ENCODE data around the gene BEAN1.
"Not testable (repeated sequence)": the region's sequence is repeated elsewhere in the genome, so short reads cannot be mapped to it uniquely, and the experiment has no call there.

The BEAN1 gene

GRCh38 chr16:66441586-66442375 is 14.7 kb downstream of the BEAN1 start:
- no peak for DNase-seq (ENCODE audit: low spot score)

- DNase-seq (ENCODE audit: low spot score), result no peak
Observed at GRCh38 chr16:66442502-66443268, 15.6 kb downstream of the BEAN1 start.

- no peak for DNase-seq (ENCODE audit: low spot score)
Observed at GRCh38 chr16:66443269-66443652, 16.2 kb downstream of the BEAN1 start.

- no peak for DNase-seq (ENCODE audit: low spot score)
Observed at GRCh38 chr16:66444049-66444481, 17.0 kb downstream of the BEAN1 start.

GRCh38 chr16:66446737-66447136 is 19.6 kb downstream of the BEAN1 start:
- DNase-seq (ENCODE audit: low spot score), result no peak

GRCh38 chr16:66447491-66447890 is 20.4 kb downstream of the BEAN1 start:
- DNase-seq (ENCODE audit: low spot score), result no peak

- no peak for DNase-seq (ENCODE audit: low spot score)
Observed at GRCh38 chr16:66451548-66451947, 24.5 kb downstream of the BEAN1 start.

- DNase-seq (ENCODE audit: low spot score), result not testable (repeated sequence)
Observed at GRCh38 chr16:66453230-66453629, 26.1 kb downstream of the BEAN1 start.

GRCh38 chr16:66454751-66455150 is 27.7 kb downstream of the BEAN1 start:
- DNase-seq (ENCODE audit: low spot score), result no peak

GRCh38 chr16:66455970-66456369 is 28.9 kb downstream of the BEAN1 start:
- DNase-seq (ENCODE audit: low spot score), result no peak

- peak; percentile 14 for DNase-seq (ENCODE audit: low spot score)
Observed at GRCh38 chr16:66457888-66458287, 30.8 kb downstream of the BEAN1 start.

GRCh38 chr16:66458292-66458691 is 31.2 kb downstream of the BEAN1 start:
- no peak for DNase-seq (ENCODE audit: low spot score)

- no peak for DNase-seq (ENCODE audit: low spot score)
Observed at GRCh38 chr16:66458853-66459252, 31.8 kb downstream of the BEAN1 start.

GRCh38 chr16:66459878-66460277 is 32.8 kb downstream of the BEAN1 start:
- no peak for DNase-seq (ENCODE audit: low spot score)

GRCh38 chr16:66460703-66461102 is 33.6 kb downstream of the BEAN1 start:
- DNase-seq (ENCODE audit: low spot score), result no peak

GRCh38 chr16:66462912-66463311 is 35.8 kb downstream of the BEAN1 start:
- DNase-seq (ENCODE audit: low spot score), result peak; percentile 14

GRCh38 chr16:66465946-66466345 is 38.9 kb downstream of the BEAN1 start:
- not testable (repeated sequence) for DNase-seq (ENCODE audit: low spot score)

- not testable (repeated sequence) for DNase-seq (ENCODE audit: low spot score)
Observed at GRCh38 chr16:66466636-66467035, 39.5 kb downstream of the BEAN1 start.

- no peak for DNase-seq (ENCODE audit: low spot score)
Observed at GRCh38 chr16:66467611-66468010, 40.5 kb downstream of the BEAN1 start.

GRCh38 chr16:66468321-66468965 is 41.3 kb downstream of the BEAN1 start:
- DNase-seq (ENCODE audit: low spot score), result no peak

GRCh38 chr16:66469291-66469946 is 42.3 kb downstream of the BEAN1 start:
- DNase-seq (ENCODE audit: low spot score), result no peak

- no peak for DNase-seq (ENCODE audit: low spot score)
Observed at GRCh38 chr16:66469947-66470546, 43.0 kb downstream of the BEAN1 start.
